Endothelial cell of umbilical vein (primary cell): ENCODE results near the gene ALDH1A2.

Experiments used
- FOS ChIP-seq: IDR thresholded peaks from 2 replicates; pipeline ENCODE4 v1.6.1; 2011; ENCODE audit warnings: mild to moderate bottlenecking, low read length, moderate library complexity, borderline replicate concordance; ENCODE audit not compliant: insufficient read depth
- GATA2 ChIP-seq: IDR thresholded peaks from 2 replicates; pipeline ENCODE4 v1.7.0; 2011; ENCODE audit warnings: low read depth, mild to moderate bottlenecking, moderate library complexity, mixed read lengths, low read length; ENCODE audit not compliant: insufficient read length, insufficient read depth
- POLR2A ChIP-seq: IDR thresholded peaks from 2 replicates; pipeline ENCODE4 v1.6.1; 2012; ENCODE audit warnings: low read depth, mild to moderate bottlenecking, control low read depth, low read length
- TF ChIP-seq, protein P1 (sequence below), 2 donors: IDR thresholded peaks; 1 replicate in 1 of 2; 2 replicates in 1 of 2; pipeline ENCODE4 v1.5.1; 2011; ENCODE audit warnings: low read length in 2 of 2, mild to moderate bottlenecking in 2 of 2, moderate library complexity in 2 of 2, control low read depth in 1 of 2, inconsistent platforms in 1 of 2, low read depth in 1 of 2; ENCODE audit not compliant: insufficient read depth in 1 of 2; ENCODE audit errors: extremely low read depth in 1 of 2

DNA sequence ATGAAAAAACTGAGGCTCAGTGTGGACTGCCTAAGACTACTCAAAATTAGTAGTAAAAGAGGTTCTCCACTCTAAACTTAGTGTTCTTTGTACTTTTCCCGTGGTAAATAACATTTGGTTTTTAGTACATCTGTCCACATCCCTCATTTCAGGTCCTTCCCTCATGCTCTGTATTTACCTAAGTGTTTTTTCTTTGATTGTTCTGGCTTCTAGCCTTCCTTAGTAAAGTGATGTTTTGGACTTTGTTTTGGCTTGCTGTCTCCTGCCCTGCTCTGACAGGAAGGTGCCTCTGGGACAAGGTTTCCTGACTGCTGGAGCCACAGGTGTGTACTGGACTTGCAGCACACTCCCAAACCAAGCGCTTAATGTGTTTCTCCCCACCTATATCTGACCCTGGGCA is 29.9 kb upstream of the ALDH1A2 start:
- TF ChIP-seq FOS (no peak), GATA2 (no peak), POLR2A (no peak)
- TF ChIP-seq, protein P1, sequence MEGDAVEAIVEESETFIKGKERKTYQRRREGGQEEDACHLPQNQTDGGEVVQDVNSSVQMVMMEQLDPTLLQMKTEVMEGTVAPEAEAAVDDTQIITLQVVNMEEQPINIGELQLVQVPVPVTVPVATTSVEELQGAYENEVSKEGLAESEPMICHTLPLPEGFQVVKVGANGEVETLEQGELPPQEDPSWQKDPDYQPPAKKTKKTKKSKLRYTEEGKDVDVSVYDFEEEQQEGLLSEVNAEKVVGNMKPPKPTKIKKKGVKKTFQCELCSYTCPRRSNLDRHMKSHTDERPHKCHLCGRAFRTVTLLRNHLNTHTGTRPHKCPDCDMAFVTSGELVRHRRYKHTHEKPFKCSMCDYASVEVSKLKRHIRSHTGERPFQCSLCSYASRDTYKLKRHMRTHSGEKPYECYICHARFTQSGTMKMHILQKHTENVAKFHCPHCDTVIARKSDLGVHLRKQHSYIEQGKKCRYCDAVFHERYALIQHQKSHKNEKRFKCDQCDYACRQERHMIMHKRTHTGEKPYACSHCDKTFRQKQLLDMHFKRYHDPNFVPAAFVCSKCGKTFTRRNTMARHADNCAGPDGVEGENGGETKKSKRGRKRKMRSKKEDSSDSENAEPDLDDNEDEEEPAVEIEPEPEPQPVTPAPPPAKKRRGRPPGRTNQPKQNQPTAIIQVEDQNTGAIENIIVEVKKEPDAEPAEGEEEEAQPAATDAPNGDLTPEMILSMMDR (IDR thresholded peaks at IDR 0.05; ENCODE audit: extremely low read depth in 1 of 2, insufficient read depth in 1 of 2, low read depth in 1 of 2, low read length in 2 of 2) = no peak
